Natural killer cell (primary cell): ENCODE data around the gene GBX2. TPM values are rescaled to one million over a fixed set of nuclear protein-coding genes. Genes with fewer than 3 reads are reported as not detected.

Experiments used
- ATAC-seq, 3 donors: fragments of 150-1000 bp in 2 of 3; fragments of 200-7000 bp in 1 of 3; cut with Tn5 transposase; 1 replicate in 1 of 3; 2 replicates in 2 of 3; pipeline ENCODE4 v1.10.0; 2021; ENCODE audit warnings: mild to moderate bottlenecking in 2 of 3, moderate library complexity in 2 of 3
- DNase-seq, 2 donors: peaks; one replicate each; pipeline versions ENCODE4 v3.0.0 to v3.0.0-alpha.2; 2013 to 2021; ENCODE audit warnings: mixed read lengths in 1 of 2
- H3K27ac ChIP-seq: one replicate; pipeline ENCODE4 v1.5.1; 2013; ENCODE audit warnings: mild to moderate bottlenecking, low read length
- H3K27me3 ChIP-seq: one replicate; pipeline ENCODE4 v1.6.1; 2013; ENCODE audit warnings: low read length; ENCODE audit not compliant: control insufficient read depth, insufficient read depth
- H3K36me3 ChIP-seq: one replicate; pipeline ENCODE4 v1.6.1; 2013; ENCODE audit warnings: low read length; ENCODE audit not compliant: control insufficient read depth, insufficient read depth
- H3K4me1 ChIP-seq: one replicate; pipeline ENCODE4 v1.6.1; 2013; ENCODE audit warnings: low read length; ENCODE audit not compliant: control insufficient read depth, insufficient read depth
- H3K4me3 ChIP-seq: one replicate; pipeline ENCODE4 v1.5.1; 2013; ENCODE audit warnings: low read length
- H3K9me3 ChIP-seq: one replicate; pipeline ENCODE4 v1.6.1; 2013; ENCODE audit warnings: low read length; ENCODE audit not compliant: control insufficient read depth, insufficient read depth
- H3K27ac Mint-ChIP-seq, 2 donors: one replicate each; pipeline ENCODE4 v1.8.0; 2022; ENCODE audit warnings: mild to moderate bottlenecking in 2 of 2, mixed read lengths in 2 of 2, moderate library complexity in 1 of 2
- H3K27me3 Mint-ChIP-seq, 2 donors: one replicate each; pipeline ENCODE4 v1.8.0; 2022; ENCODE audit warnings: low read depth in 2 of 2, mixed read lengths in 2 of 2
- H3K36me3 Mint-ChIP-seq: one replicate; pipeline ENCODE4 v1.8.0; 2022; ENCODE audit warnings: mixed read lengths
- H3K4me1 Mint-ChIP-seq, 2 donors: one replicate each; pipeline ENCODE4 v1.8.0; 2022; ENCODE audit warnings: mixed read lengths in 2 of 2
- H3K4me3 Mint-ChIP-seq: one replicate; pipeline ENCODE4 v1.8.0; 2022; ENCODE audit warnings: mild to moderate bottlenecking, moderate library complexity, mixed read lengths
- H3K9me3 Mint-ChIP-seq, 2 donors: one replicate each; pipeline ENCODE4 v1.8.0; 2022; ENCODE audit warnings: mixed read lengths in 2 of 2
- WGBS: methylation state at CpG from one replicate; pipeline ENCODE4 v1.1.7; 2013; ENCODE audit warnings: missing lambda C conversion rate; ENCODE audit not compliant: insufficient coverage; 5-methylcytosine and 5-hydroxymethylcytosine counted together
- intact Hi-C: fragments of 100-400 bp; cut with micrococcal nuclease; formaldehyde crosslinking; loops from one replicate; pipeline ENCODE4 v1.14.2; 2022
- total RNA-seq, 4 donors: library from RNA; stranded (reverse); fragments of 120-200 nt in 1 of 4; gene quantifications; one replicate each; pipeline versions ENCODE4 v1.2.3 to v1.2.4, GENCODE V29; 2013 to 2022
- TF ChIP-seq, protein P1 (sequence below): fragments of 200-600 bp; IDR thresholded peaks from one replicate; pipeline ENCODE4 v1.8.0; 2022; ENCODE audit warnings: antibody characterized with exemption

GBX2 gene
- total RNA-seq, 3 donors from 2014 or later (not counting 1 experiment from before 2014, with no cell fraction given): not detected

DNA sequence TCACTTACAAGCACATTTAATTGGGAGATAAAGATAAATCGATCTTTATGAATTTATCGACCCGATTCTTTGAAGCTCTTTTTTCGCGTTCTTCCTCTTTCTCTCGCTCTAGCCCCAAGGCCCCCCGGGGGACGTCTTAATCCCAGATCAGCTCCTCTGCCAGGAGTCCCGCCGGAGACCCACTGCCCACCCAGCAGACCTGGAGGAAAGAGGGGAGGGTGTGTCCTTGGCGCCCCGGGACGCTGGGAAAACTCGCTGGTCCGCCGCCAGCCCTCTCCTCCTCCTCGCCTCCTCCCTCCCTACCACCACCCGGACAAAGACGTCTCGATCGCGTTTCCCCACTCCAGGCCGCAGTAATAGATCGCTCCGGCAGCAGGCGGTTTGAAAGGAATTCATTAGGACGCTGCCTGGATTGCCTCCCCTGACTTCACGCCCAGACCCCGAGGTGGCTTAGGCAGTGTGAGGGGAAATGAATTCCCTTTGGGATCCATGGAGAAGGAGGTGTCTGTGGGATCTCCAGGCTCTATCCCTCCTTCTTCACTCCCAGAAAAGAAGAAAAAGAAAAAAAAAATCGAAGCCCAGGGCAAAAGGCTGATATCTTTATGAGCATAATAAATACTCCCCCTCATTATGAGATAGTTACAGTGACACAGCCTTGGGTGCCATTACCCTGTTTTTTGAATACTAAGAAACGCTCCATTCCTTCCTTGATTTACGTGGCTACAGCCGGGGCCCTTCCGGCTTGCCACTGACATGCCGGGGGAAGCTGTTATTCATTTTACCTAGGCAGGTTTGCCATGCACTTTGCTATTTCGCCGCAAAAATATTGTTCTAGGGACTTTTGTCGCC, 1.8 kb upstream of the GBX2 start:
- TF ChIP-seq, protein P1, sequence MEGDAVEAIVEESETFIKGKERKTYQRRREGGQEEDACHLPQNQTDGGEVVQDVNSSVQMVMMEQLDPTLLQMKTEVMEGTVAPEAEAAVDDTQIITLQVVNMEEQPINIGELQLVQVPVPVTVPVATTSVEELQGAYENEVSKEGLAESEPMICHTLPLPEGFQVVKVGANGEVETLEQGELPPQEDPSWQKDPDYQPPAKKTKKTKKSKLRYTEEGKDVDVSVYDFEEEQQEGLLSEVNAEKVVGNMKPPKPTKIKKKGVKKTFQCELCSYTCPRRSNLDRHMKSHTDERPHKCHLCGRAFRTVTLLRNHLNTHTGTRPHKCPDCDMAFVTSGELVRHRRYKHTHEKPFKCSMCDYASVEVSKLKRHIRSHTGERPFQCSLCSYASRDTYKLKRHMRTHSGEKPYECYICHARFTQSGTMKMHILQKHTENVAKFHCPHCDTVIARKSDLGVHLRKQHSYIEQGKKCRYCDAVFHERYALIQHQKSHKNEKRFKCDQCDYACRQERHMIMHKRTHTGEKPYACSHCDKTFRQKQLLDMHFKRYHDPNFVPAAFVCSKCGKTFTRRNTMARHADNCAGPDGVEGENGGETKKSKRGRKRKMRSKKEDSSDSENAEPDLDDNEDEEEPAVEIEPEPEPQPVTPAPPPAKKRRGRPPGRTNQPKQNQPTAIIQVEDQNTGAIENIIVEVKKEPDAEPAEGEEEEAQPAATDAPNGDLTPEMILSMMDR: no peak
- Mint-ChIP-seq H3K4me1 (peaks cover 6 to 7% of the 10 kb centered on the region in 2 donors), H3K9me3 (no peaks in the 10 kb centered on the region), H3K27me3 (peaks cover 50% of the 10 kb centered on the region in 2 donors), H3K36me3 (no peaks in the 10 kb centered on the region), H3K4me3 (peak overlapping the region; percentile 25), H3K27ac (no peak overlapping the region)
- intact Hi-C loops: no loop called here
- Histone ChIP-seq H3K27ac (no peak overlapping the region), H3K27me3 (peaks cover 42% of the 10 kb centered on the region), H3K36me3 (no peaks in the 10 kb centered on the region), H3K4me3 (no peak overlapping the region), H3K9me3 (no peaks in the 10 kb centered on the region), H3K4me1 (peaks cover 5% of the 10 kb centered on the region)
- DNase-seq: no peak
- 11% methylated on average over 30 of the region's 38 CpGs for WGBS
- no peak for ATAC-seq

DNA sequence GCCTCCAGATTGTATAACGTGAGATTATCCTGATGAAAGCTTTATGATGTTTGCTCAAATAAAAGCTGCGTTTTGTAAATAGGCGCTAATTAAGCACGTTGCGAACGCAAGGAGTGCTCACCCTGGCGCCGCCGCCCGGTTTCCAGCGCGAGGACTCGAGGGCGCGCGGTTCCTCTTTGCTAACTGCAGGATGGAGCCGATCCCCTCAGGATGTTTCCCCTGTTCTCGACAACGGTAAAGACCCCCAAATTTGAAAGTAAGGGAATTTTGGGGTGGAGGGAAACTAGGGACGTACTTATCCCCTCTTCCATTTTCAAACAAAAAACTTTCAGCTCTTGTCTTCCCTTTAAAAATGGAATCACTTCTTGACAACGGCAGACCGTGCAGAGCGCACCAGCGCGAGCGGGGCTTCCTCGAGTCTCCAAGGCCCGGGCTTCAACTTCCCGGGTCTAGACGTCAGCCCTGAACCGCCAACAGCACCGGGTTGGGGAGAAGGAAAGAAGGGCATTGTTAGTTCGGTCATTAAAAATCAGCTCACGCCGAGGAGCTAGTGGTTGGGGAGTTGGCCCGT, 1.1 kb upstream of the GBX2 start:
- Histone ChIP-seq H3K27me3 (peaks cover 38% of the 10 kb centered on the region), H3K9me3 (no peaks in the 10 kb centered on the region), H3K4me1 (peaks cover 5% of the 10 kb centered on the region), H3K27ac (no peak overlapping the region), H3K36me3 (no peaks in the 10 kb centered on the region), H3K4me3 (no peak overlapping the region)
- Mint-ChIP-seq H3K27ac (no peak overlapping the region), H3K36me3 (no peaks in the 10 kb centered on the region), H3K27me3 (peaks cover 43 to 49% of the 10 kb centered on the region in 2 donors), H3K4me3 (peak overlapping the region; percentile 21), H3K9me3 (no peaks in the 10 kb centered on the region), H3K4me1 (peaks cover 6 to 7% of the 10 kb centered on the region in 2 donors)
- DNase-seq (no peak), ATAC-seq (no peak)
- 14% methylated on average over 33 of the region's 36 CpGs for WGBS
- intact Hi-C loops: no loop called here
- TF ChIP-seq, protein P1: no peak

DNA sequence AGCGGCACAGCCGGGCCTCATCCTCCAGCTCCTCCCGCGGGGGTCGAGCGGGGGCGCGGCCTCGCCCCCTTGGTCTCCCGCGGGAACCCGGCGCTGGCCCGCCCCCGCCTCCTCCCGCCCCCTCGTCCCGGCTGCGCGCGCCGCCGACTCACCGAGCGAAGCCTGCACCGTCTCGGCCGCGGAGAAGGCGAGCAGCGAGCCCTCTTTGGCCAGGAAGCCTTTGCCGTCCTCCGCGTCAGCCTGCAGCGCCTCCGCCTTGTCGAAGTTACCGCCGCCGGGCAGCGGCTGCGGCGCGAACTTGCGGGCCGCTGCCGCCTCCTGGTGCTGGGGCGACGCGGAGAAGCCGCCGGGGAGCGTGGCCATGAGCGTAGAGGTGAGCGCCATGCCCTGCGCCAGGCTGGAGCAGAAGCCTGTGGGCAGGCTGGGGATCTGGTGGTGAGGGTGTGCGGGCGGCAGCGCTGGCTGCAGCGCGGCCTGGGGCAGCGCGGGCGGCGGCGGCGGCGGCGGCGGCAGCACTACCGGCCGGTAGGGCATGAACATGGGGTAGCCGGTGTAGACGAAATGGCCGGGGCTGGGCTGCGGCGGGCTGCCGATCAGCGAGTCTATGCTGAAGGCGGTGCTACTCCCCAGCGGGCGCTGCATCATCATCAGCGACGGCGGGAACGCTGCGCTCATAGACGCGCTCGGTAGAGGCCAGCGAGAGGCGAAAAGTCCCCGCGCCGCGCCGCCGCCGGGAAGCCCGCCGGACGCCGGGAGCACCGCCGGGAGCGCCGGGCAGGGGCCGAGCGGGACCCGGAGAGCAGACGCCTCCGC, 683 bp downstream of the GBX2 start:
- H3K9me3 ChIP-seq: no peaks in the 10 kb centered on the region
- H3K4me3 ChIP-seq: no peak overlapping the region
- Mint-ChIP-seq H3K4me1 (peaks cover 6 to 7% of the 10 kb centered on the region in 2 donors), H3K9me3 (no peaks in the 10 kb centered on the region), H3K27ac (no peak overlapping the region), H3K4me3 (no peak overlapping the region), H3K36me3 (no peaks in the 10 kb centered on the region), H3K27me3 (peaks cover 39 to 47% of the 10 kb centered on the region in 2 donors)
- no peak for ATAC-seq
- H3K36me3 ChIP-seq: no peaks in the 10 kb centered on the region
- H3K4me1 ChIP-seq: peaks cover 5% of the 10 kb centered on the region
- no peak overlapping the region for H3K27ac ChIP-seq
- intact Hi-C loops: no loop called here
- H3K27me3 ChIP-seq: peaks cover 34% of the 10 kb centered on the region
- TF ChIP-seq, protein P1: no peak
- DNase-seq: no peak
- WGBS: 5% methylated on average over 112 of the region's 112 CpGs
